ENCODE measurements around the gene KLHL22.

KLHL22 gene

GRCh38 chr22:20479612-20480196 lies 15.9 kb downstream of the KLHL22 start:
- no peak for TF ChIP-seq EGR1 (IDR thresholded peaks at IDR 0.05)

GRCh38 chr22:20475115-20475436 lies 20.5 kb downstream of the KLHL22 start:
- no peak for TF ChIP-seq EGR1 (IDR thresholded peaks at IDR 0.05)
- no peak for TF ChIP-seq USF1 (IDR thresholded peaks at IDR 0.05)
- TF ChIP-seq ZBTB7A (IDR thresholded peaks at IDR 0.05; ENCODE audit: low read depth), result no peak
- no peak for TF ChIP-seq TEAD4 (IDR thresholded peaks at IDR 0.05)
- TF ChIP-seq CREB1 (IDR thresholded peaks at IDR 0.05; ENCODE audit: low read depth), result no peak
- no peak for TF ChIP-seq RAD21 (IDR thresholded peaks at IDR 0.05; ENCODE audit: low read depth)
- TF ChIP-seq FOXM1 (IDR thresholded peaks at IDR 0.05; ENCODE audit: borderline replicate concordance, low read depth), result no peak
- TF ChIP-seq MAX (IDR thresholded peaks at IDR 0.05), result no peak
- TF ChIP-seq REST (IDR thresholded peaks at IDR 0.05; ENCODE audit: low read depth), result no peak

GRCh38 chr22:20472629-20473442 lies 22.8 kb downstream of the KLHL22 start:
- TF ChIP-seq NFIC (IDR thresholded peaks at IDR 0.05), result no peak
- no peak for TF ChIP-seq FOXM1 (IDR thresholded peaks at IDR 0.05; ENCODE audit: borderline replicate concordance, low read depth)

GRCh38 chr22:20471126-20471833 lies 24.3 kb downstream of the KLHL22 start:
- TF ChIP-seq REST (IDR thresholded peaks at IDR 0.05; ENCODE audit: low read depth) (no peak), MAX (IDR thresholded peaks at IDR 0.05) (no peak), EP300 (IDR thresholded peaks at IDR 0.05; ENCODE audit: borderline replicate concordance) (no peak), NFIC (IDR thresholded peaks at IDR 0.05) (no peak), FOXM1 (IDR thresholded peaks at IDR 0.05; ENCODE audit: borderline replicate concordance, low read depth) (no peak), CEBPB (IDR thresholded peaks at IDR 0.05) (no peak), YY1 (IDR thresholded peaks at IDR 0.05; ENCODE audit: low read depth) (no peak), ZBTB7A (IDR thresholded peaks at IDR 0.05; ENCODE audit: low read depth) (no peak), TEAD4 (IDR thresholded peaks at IDR 0.05) (no peak)

- no peak for TF ChIP-seq NFIC (IDR thresholded peaks at IDR 0.05)
- TF ChIP-seq EGR1 (IDR thresholded peaks at IDR 0.05), result no peak
- TF ChIP-seq USF1 (IDR thresholded peaks at IDR 0.05), result no peak
- TF ChIP-seq TCF12 (IDR thresholded peaks at IDR 0.05; ENCODE audit: low read depth), result no peak
- TF ChIP-seq TEAD4 (IDR thresholded peaks at IDR 0.05), result no peak
- TF ChIP-seq FOXM1 (IDR thresholded peaks at IDR 0.05; ENCODE audit: borderline replicate concordance, low read depth), result no peak
- no peak for TF ChIP-seq CEBPB (IDR thresholded peaks at IDR 0.05)
- no peak for TF ChIP-seq MAX (IDR thresholded peaks at IDR 0.05)
These were observed 26.3 kb downstream of the KLHL22 start for GRCh38 chr22:20469110-20469868.
